Ishikawa (cell line): ENCODE results near the gene CCT6A.

ENCODE experiments used
- EGR1 ChIP-seq: IDR thresholded peaks from 2 replicates; pipeline ENCODE4 v1.6.1; 2012
- EP300 ChIP-seq: IDR thresholded peaks from 2 replicates; pipeline ENCODE4 v1.6.1; 2012; ENCODE audit warnings: borderline replicate concordance
- FOXM1 ChIP-seq: IDR thresholded peaks from 2 replicates; pipeline ENCODE4 v1.6.1; 2012; ENCODE audit warnings: low read depth, borderline replicate concordance
- MAX ChIP-seq: IDR thresholded peaks from 2 replicates; pipeline ENCODE4 v1.6.1; 2012
- NFIC ChIP-seq: IDR thresholded peaks from 2 replicates; pipeline ENCODE4 v1.6.1; 2012
- TEAD4 ChIP-seq: IDR thresholded peaks from 2 replicates; pipeline ENCODE4 v1.6.1; 2012
- ZBTB7A ChIP-seq: IDR thresholded peaks from 2 replicates; pipeline ENCODE4 v1.6.1; 2012; ENCODE audit warnings: low read depth

GRCh38 chr7:56007167-56007652 is 44.4 kb upstream of the CCT6A start:
- TF ChIP-seq EGR1 (no peak), EP300 (no peak), ZBTB7A (no peak), NFIC (no peak), MAX (no peak), FOXM1 (no peak), TEAD4 (no peak)
